22Rv1 (cell line): ENCODE measurements around the gene YAP1.

Source experiments
- ZFX ChIP-seq: fragments of 450-650 bp; IDR thresholded peaks from 2 replicates; pipeline ENCODE4 v1.6.1; 2017; ENCODE audit warnings: antibody characterized with exemption, borderline replicate concordance
- TF ChIP-seq, protein P1 (sequence below): fragments of 450-650 bp; IDR thresholded peaks from 2 replicates; pipeline ENCODE4 v1.5.1; 2017; ENCODE audit warnings: mild to moderate bottlenecking

DNA sequence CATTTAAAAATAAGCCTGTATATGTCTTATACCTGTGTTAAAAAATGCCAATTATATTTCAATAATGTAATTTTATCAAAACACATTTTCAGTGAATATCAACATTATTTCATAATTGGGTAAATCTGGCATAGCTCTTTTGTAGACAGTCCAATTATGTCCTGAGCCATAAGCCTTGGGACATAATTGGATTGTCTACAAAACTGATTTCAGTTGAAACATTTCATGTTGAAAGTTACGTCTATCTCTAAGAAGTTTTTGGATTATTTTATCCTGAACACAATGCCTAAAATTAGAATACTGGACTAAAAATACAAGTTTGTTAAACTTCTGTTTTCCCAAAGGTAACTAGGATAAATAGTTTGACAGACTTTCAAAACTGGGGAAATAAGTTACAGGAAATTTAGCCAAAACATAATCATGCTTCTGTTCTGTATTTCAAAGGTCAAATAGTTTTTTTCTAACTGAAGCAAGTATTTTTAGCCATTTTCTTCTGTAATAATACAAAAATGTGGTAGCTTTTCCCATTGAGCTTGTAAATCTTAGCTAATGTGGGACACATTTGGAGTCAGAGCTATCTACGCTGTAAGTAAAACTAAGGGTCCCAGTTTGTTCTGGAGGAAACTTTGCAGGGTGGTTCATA lies 106.3 kb downstream of the YAP1 start:
- TF ChIP-seq, protein P1, sequence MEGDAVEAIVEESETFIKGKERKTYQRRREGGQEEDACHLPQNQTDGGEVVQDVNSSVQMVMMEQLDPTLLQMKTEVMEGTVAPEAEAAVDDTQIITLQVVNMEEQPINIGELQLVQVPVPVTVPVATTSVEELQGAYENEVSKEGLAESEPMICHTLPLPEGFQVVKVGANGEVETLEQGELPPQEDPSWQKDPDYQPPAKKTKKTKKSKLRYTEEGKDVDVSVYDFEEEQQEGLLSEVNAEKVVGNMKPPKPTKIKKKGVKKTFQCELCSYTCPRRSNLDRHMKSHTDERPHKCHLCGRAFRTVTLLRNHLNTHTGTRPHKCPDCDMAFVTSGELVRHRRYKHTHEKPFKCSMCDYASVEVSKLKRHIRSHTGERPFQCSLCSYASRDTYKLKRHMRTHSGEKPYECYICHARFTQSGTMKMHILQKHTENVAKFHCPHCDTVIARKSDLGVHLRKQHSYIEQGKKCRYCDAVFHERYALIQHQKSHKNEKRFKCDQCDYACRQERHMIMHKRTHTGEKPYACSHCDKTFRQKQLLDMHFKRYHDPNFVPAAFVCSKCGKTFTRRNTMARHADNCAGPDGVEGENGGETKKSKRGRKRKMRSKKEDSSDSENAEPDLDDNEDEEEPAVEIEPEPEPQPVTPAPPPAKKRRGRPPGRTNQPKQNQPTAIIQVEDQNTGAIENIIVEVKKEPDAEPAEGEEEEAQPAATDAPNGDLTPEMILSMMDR = no peak
- no peak for TF ChIP-seq ZFX
